OCI-M2 (cell line): Measurements from ENCODE around the gene FBXO40.
A peak's percentile ranks its signal among the peaks of the same experiment; 100 is the strongest.

Source experiments
- DNase-seq: peaks from one replicate; lab custom pipeline; 2025; ENCODE audit not compliant: unreplicated experiment; lab: John Stamatoyannopoulos, UW

FBXO40 gene

DNA sequence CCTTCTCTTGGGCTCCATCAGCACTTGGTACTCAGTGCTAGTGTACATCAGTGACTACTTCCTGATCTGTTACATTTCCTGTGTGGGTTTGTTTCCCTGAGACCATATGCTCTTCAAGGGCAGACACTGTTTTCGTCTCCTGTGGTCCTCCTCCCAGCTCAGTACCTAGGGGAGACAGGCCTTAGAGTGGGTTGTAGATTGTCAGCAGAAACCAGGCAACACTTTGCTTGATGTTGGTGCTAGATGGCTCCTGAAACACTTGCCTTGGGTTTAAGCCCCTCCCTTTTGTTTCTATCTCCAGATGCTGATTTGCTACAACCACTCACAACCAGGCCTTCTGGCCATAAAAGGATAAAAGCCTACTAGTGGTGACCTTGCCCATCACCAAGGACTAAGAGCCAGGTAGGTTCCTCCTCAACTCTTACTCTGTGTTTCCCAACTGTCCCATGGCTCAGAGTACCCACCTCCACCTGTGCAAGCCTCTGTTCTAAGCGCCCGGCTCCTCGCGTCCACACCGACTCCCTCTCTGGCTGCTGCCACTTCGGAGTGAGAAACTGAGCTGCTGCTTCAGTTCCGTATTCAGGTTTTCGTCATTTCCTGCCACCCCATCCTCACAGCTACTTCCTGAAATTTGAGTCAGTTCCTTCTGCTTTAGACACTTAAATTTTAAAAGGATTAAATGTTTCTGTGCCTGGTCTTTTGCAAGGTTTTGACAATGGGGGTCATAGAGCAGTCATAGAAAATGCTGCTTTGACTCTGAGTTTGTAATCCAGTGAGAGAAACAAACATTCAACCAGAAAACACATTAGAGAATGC, 67.4 kb downstream of the FBXO40 start, which contains the start of gene HCLS1:
Gene HCLS1 (minus strand): TSS at position 548 of the 816 bp plus-strand sequence. CDS start 2,556 bp downstream, outside the sequence.
- peak; percentile 49 for DNase-seq

DNA sequence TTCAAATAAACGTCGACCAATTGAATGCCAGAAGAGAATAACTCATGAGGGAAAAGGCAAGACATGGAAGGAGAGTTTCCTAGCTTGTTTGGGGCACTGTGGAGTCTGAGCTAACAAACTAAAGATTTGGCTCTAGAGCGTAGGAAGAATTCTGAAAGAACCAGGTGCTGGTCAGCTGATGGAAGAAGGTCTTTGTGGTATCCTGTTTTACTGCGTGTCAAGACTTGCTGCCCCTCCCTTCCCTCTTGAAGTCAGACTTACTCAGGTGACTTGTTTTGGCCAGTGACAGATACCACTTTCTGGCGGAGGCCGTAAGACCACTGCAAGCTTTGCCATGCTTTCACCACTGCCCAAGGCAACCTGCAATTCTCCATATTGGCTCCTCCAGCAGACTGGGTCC, 68.2 kb downstream of the FBXO40 start:
- DNase-seq, result no peak

DNA sequence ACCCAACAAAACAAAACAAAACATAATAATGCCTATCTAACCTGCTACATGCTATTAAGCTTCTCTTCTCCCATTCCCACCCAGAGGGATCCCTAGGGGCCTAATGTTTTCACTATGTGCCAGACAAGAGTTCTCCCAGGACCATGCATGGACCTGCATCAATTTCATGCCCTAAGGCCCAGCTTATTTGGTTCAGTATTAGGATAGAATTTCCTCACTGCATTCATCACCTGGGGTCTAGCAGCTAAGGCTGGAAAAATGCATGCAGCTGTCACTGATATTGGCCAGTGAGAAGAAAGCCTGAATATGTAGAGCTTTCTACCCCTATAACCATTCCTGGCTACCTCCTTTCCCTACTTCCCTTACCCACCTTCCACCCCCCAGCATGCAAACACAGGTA, 69.6 kb downstream of the FBXO40 start:
- no peak for DNase-seq

DNA sequence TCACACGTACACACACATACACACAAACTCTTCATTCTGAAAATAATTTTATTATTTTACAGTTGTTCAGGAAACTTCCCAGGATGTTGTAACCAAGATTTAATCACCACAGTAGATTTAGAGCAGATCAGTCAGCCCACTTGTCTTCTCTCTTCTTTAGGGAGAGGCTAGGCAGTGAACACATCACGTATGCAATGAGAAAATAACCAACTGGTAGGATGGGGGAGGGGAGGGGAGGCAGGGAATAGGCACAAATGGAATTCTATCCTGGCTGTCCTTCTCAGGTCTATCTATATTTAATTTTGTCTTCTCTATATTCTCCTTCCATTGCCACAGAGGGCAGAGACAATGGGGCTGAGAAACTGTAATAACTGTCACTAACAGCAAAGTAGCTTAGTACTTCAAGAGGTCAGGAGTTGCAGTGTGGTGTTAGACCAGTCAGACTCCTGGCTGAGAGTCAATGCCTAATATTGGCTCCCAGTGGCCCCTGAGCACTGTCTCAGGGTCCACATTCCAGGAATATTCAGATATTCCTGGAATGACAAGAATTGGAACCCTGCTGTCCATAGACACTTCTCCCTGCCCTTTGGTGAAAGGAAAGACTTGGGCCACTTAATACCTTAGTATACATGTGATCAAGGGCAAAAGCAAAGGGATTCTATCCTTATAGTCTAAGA, 70.1 kb downstream of the FBXO40 start:
- no peak for DNase-seq

DNA sequence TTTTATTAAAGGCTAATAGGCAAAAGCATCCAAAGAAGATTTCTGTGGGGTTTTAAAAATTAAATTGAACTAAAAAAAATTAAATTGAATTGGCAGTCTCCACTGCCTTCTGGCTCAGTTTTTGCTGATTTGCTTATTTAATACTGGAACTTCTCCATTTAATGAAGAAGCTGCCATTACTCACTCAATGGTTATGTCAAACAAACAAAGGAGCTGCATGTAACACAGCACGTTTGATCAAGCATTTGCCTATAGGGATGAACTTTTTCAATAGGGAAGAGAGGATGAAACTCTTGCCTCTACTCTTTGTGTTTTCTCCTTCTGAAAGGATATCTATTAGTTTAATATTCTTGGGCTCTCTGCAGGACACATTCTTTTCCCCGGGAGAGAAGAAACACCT, 72.3 kb downstream of the FBXO40 start:
- no peak for DNase-seq

DNA sequence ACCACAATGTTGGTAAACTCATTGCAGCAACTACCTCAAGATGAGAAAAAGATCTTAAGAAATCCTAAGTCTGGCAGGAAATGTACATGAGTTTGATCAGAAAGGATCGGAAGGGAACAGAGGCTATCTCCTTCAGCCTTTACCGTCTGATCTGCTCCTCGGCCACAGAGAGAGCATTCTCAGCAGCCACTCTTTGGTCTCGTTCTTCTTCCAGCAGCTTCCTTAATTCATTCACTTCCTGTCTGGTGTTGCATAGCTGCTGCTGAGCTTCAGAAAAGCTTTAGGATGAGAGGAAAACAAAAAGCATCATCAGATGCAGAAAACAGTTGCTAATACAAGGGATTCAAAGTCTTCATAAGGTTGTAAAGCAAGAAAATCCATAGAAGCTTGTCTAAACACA, 74.2 kb downstream of the FBXO40 start:
- DNase-seq, result no peak

DNA sequence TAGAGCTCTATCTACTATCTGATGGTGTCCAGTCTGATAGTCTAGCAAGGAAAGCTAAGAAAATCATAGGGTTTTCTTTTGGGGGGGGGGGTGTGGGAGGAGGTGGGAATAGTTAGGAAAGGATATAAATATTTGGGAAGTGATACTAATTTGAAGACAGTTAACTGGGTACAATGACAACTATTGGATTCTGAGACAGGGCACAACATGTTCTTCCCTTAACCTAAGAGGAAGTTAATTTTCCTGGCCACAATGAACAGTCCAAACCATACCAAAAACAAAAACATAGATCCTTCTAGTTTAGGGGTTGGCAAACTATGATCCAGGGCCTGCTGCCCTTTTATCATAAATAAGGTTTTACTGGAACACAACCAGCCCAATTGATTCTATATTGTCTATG, 77.5 kb downstream of the FBXO40 start:
- DNase-seq, result no peak

DNA sequence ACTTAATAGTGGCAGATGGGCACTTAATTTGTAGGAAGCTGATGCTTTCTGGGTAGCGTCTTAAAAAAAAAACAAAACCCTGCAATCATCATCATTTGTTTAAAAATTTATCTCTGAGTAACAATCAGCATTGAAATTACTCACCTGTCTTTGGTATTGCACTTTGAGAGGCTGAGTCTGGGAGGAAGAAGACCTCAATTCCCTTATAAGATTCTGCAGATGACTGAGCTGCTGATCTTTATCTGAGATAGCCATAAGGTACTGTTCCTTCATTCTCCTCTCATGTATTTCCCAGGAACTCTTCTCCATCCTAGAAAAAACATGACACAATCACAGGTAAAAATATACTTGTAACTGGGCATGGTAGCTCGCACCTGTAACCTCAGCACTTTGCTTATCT, 84.0 kb downstream of the FBXO40 start:
- DNase-seq, result no peak
